ENCODE measurements around the gene CLDN2. TPM values are rescaled to one million over a fixed set of nuclear protein-coding genes. Genes with fewer than 3 reads are reported as not detected.

The CLDN2 gene
- total RNA-seq, 1 donor from 2014 or later = not detected

GRCh38 chrX:106917830-106918500 is 2.2 kb upstream of the CLDN2 start:
- no peaks in the 10 kb centered on the region for H3K27me3 ChIP-seq
- TF ChIP-seq POLR2A (IDR thresholded peaks at IDR 0.05) (no peak), POLR2AphosphoS5 (IDR thresholded peaks at IDR 0.05; ENCODE audit: insufficient read depth in 1 of 2, low read depth in 1 of 2) (no peak)
- TF ChIP-seq, protein P1, sequence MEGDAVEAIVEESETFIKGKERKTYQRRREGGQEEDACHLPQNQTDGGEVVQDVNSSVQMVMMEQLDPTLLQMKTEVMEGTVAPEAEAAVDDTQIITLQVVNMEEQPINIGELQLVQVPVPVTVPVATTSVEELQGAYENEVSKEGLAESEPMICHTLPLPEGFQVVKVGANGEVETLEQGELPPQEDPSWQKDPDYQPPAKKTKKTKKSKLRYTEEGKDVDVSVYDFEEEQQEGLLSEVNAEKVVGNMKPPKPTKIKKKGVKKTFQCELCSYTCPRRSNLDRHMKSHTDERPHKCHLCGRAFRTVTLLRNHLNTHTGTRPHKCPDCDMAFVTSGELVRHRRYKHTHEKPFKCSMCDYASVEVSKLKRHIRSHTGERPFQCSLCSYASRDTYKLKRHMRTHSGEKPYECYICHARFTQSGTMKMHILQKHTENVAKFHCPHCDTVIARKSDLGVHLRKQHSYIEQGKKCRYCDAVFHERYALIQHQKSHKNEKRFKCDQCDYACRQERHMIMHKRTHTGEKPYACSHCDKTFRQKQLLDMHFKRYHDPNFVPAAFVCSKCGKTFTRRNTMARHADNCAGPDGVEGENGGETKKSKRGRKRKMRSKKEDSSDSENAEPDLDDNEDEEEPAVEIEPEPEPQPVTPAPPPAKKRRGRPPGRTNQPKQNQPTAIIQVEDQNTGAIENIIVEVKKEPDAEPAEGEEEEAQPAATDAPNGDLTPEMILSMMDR (IDR thresholded peaks at IDR 0.05) = no peak
- no peak overlapping the region for H3K4me3 ChIP-seq
- no peak for DNase-seq (ENCODE audit: extremely low spot score in 2 of 2)
- no peaks in the 10 kb centered on the region for H3K9me3 ChIP-seq
- H3K36me3 ChIP-seq = no peaks in the 10 kb centered on the region
- intact Hi-C loops (cut with DNase I) = no loop called here
- no peak overlapping the region for H3K27ac ChIP-seq
- H3K4me1 ChIP-seq = no peaks in the 10 kb centered on the region

- Histone ChIP-seq H3K4me1 (no peaks in the 10 kb centered on the region), H3K27me3 (no peaks in the 10 kb centered on the region), H3K27ac (no peak overlapping the region), H3K36me3 (no peaks in the 10 kb centered on the region), H3K9me3 (no peaks in the 10 kb centered on the region), H3K4me3 (no peak overlapping the region)
- TF ChIP-seq POLR2A (IDR thresholded peaks at IDR 0.05) = no peak
- TF ChIP-seq, protein P1 (IDR thresholded peaks at IDR 0.05) = no peak
- intact Hi-C loops (cut with DNase I) = no loop called here
- no peak for DNase-seq (ENCODE audit: extremely low spot score in 2 of 2)
These were observed 1.4 kb downstream of the CLDN2 start for GRCh38 chrX:106921637-106922036.

- H3K4me3 ChIP-seq = no peak overlapping the region
These were observed 6.8 kb downstream of the CLDN2 start for GRCh38 chrX:106927023-106927422.

DNA sequence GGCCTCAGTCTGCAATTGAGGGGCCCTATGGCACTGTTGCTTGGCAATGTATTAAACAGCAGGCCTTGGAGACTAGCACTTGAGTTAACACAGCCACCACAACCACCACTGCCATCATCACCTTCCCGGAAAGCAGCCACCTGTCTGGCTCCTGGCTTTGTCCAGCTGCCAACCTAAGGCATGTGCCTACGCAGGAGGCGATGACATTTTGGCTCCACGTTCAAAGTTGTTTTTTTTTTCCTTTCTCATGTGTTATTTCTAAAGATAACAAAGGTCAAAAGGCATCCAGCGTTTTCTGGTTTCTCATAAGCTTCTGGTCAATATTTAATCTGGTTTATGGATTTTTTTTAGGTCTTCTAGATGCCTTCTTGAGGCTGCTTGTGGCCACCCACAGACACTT is 7.5 kb downstream of the CLDN2 start:
- no peaks in the 10 kb centered on the region for H3K9me3 ChIP-seq
- no peaks in the 10 kb centered on the region for H3K27me3 ChIP-seq
- no peaks in the 10 kb centered on the region for H3K36me3 ChIP-seq
- no peak overlapping the region for H3K27ac ChIP-seq
- intact Hi-C loops (cut with DNase I) = no loop called here
- no peaks in the 10 kb centered on the region for H3K4me1 ChIP-seq
- DNase-seq (ENCODE audit: extremely low spot score in 2 of 2) = peak in 1 of 2 donors; percentile 43
- no peak for TF ChIP-seq POLR2A (IDR thresholded peaks at IDR 0.05)
- TF ChIP-seq, protein P1 (IDR thresholded peaks at IDR 0.05) = no peak
- no peak for TF ChIP-seq POLR2AphosphoS5 (IDR thresholded peaks at IDR 0.05; ENCODE audit: insufficient read depth in 1 of 2, low read depth in 1 of 2)
- H3K4me3 ChIP-seq = no peak overlapping the region

More at GRCh38 chrX:106927023-106927422, 6.8 kb downstream of the CLDN2 start:
- peak in 1 of 2 donors; percentile 19 for DNase-seq (ENCODE audit: extremely low spot score in 2 of 2)
- Histone ChIP-seq H3K36me3 (no peaks in the 10 kb centered on the region), H3K27ac (no peak overlapping the region), H3K4me1 (no peaks in the 10 kb centered on the region), H3K9me3 (no peaks in the 10 kb centered on the region), H3K27me3 (no peaks in the 10 kb centered on the region)
- intact Hi-C loops (cut with DNase I) = no loop called here
- TF ChIP-seq POLR2A (IDR thresholded peaks at IDR 0.05) (no peak), POLR2AphosphoS5 (IDR thresholded peaks at IDR 0.05; ENCODE audit: insufficient read depth in 1 of 2, low read depth in 1 of 2) (no peak)
- TF ChIP-seq, protein P1 (IDR thresholded peaks at IDR 0.05) = no peak

DNA sequence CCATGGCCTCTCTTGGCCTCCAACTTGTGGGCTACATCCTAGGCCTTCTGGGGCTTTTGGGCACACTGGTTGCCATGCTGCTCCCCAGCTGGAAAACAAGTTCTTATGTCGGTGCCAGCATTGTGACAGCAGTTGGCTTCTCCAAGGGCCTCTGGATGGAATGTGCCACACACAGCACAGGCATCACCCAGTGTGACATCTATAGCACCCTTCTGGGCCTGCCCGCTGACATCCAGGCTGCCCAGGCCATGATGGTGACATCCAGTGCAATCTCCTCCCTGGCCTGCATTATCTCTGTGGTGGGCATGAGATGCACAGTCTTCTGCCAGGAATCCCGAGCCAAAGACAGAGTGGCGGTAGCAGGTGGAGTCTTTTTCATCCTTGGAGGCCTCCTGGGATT is 8.0 kb downstream of the CLDN2 start:
- Histone ChIP-seq H3K4me1 (no peaks in the 10 kb centered on the region), H3K27ac (no peak overlapping the region), H3K36me3 (no peaks in the 10 kb centered on the region), H3K27me3 (no peaks in the 10 kb centered on the region), H3K9me3 (no peaks in the 10 kb centered on the region), H3K4me3 (no peak overlapping the region)
- peak in 1 of 2 donors; percentile 49 for DNase-seq (ENCODE audit: extremely low spot score in 2 of 2)
- no peak for TF ChIP-seq POLR2A (IDR thresholded peaks at IDR 0.05)
- TF ChIP-seq, protein P1 (IDR thresholded peaks at IDR 0.05) = no peak
- TF ChIP-seq POLR2AphosphoS5 (IDR thresholded peaks at IDR 0.05; ENCODE audit: insufficient read depth in 1 of 2, low read depth in 1 of 2) = no peak
- intact Hi-C loops (cut with DNase I) = no loop called here
